GM04503 (cell line): ENCODE results near the gene NCK2.

Source experiments
- DNase-seq: peaks from one replicate; pipeline ENCODE4 v3.0.0-alpha.2; 2012; ENCODE audit warnings: low read depth

Gene NCK2

DNA sequence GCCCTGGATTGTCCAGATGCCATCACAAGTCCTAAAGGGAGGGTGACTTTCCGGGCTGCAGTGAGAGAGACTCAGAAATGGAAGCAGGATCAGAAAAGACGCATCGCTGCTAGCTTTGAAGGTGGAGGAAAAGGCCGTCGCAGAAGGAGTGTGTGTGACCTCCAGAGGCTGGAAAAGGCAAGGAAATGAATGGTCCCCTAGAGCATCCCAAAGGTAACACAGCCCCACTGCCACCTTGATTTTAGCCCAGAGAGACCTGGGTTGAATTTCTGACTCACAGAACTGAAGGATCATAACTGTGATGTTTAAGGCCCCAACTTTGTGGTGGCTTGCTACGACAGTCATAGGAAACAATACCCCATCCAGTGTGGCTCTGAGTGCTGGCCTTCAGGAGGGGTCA, 8.6 kb upstream of the NCK2 start:
- no peak for DNase-seq

DNA sequence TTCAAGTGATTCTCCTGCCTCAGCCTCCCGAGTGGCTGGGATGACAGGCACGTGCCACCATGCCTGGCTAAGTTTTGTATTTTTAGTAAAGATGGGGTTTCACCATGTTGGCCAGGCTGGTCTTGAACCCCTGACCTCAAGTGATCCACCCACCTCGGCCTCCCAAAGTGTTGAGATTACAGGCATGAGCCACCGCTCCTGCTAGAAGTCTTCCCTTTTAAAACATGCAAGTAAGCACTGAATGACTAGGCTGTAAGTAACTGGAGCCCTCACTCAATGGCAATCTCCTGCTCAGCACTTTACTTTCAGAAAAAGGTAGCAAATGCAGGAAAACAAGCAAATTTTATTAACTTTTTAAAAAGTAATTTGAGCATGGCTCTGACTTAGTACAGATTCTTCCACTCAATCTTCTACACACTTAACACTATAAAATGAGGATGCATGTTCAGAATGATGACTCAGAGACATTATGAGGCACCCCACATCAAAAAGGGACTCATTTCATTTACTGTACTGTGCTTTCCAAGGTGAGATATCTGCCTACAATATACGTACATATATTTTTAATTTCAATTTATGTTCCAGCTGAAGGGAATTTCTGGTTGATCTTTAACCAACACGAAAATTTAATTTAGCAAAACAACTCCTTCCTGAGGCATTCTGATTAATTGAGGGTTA, 6.6 kb upstream of the NCK2 start:
- no peak for DNase-seq

DNA sequence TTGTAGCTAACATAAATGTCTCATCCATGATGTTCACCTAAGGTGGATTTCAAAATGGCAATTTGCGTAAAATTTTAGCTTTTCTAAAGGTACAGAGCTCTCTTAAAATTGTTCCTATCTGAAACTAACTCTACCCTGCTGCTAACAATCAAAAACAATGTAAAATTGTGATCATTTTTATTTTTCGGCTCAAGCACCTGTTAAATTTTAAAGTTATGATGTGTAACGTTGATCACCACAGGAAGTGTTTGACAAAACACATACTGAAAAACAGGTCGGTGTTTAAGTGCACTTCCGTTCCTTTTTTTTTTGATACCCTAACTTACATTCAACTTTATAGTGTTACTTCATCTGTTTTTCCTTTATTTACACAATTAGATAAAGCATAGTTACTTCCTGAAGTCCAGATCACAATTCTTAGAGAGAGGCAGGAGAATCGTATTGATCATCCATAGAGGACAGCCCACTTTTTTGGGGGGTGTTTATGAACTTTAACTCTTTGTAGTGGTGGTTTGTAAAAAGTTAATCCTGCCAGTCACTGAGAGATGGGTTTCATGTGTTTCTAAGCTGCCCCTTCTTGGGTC, 6.0 kb upstream of the NCK2 start:
- no peak for DNase-seq

DNA sequence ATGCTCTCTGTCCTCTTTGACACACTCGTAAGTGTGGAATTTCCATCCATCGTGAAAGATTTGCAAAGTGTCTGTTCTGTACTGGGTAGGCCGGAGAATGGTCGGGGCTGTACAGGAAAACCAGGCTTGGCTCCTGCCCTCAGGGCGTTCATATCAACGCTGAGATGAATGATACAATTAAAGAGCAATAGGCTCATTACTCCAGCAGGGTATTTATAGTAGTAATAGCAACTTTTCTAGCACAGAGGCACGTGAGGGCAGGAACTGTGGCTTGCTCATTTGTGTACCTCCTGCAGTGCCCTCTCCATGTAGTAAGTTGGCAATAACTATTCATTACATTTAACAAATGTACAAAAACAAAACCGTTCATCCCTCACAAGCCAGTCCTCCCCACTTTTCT, 5.3 kb upstream of the NCK2 start:
- no peak for DNase-seq

DNA sequence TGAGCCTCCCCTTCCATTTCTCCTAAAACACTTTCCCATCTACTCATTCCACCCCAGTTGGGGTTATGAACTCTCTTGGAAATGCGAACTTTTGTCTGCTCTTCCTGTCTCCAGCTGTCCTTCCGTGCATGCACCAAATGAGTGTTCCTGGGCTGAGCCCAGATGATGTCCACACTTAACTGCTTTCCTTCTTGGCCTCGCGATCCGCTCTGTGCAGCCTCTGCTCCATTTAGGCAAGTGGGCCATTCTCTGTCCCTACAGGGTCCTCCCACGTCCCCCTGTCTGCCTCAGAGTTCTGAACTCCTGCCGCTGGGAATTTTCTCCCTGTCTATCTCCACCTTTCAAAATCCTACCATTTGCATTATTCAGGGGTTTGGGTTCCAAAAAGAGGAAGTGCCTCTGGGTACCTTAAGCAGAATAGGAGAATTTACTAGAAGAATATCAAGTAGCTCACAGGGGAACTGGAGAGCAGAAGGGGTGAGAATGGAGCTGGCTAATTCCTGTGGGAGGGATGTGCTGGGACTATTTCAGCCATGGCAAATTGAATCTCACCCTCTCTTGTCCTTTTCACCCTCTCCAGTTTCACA, 4.7 kb upstream of the NCK2 start:
- no peak for DNase-seq

DNA sequence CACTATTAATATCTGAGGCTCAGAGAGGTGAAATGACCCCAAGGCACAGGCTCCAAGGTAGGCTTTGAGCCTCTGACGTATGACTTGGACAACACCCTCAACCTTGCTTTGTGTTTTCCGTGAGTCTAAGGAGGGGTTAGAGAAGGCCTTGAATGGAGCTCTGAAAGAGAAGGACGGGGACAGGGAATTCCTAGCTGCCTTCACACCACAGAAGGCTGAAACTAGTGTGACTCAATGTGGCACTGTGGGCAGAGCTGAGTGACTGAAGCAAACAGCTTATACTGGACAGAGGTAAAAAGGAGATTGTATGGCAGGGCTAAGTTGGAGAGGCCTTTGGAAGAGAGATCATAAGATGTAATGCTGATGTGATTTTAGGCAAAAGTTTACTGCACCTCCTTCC, 3.5 kb upstream of the NCK2 start:
- no peak for DNase-seq

DNA sequence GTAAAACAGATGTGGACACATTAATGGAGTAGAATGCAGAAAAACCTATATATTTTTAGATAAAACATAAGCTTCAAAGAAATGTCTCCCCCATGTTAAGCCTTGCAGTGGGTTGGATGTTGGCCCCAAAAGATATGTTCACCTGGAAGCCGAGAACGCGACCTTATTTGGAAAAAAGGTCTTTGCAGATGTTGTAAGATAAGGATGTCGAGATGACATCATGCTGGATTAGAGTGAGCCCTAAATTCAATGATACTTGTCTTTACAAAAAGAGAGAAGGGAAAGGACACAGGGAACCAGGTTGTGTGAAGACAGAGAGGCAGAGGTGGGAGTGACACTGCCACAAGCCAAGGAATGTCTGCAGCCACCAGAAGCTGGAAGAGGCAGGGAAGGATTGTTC, 3.1 kb upstream of the NCK2 start:
- no peak for DNase-seq

DNA sequence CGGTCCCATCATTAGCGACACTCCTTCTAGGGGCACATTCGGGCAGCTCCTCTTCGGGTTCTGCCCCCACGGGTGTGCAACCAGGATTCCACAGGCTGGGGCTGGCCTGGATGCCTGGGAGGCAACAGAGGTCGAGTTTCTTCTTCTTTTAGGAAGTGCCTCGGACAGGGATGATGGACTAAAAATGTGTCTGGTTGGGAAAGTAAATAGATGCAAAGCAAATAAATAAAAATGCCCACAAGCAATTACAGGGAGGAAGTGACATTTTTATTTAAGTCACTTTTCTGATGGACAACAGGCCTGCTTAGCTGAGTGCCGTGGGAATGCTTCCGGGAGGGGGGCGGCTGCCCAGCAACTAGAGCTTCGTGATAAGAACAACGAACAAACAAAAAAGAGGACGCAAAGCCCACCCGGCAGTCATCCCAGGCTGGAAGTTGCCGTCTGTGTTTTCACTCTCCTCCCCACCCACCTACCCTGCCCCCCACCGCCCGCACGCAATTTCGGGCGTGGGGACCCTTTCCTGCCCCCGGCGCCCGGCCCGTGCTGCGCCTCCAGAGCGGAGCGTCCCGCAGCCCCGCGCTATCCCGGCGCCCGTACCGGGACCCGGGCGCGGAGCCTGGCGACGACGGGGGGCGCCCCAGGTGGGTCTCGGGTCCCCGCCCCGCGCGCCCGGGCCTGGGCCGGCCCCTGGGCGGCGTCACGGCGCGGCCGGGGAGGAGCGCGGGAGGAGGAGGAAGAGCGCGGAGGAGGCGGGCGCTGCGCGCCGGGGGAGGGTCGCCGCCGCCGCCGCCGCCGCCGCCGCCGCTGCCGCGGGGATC, 412 bp upstream of the NCK2 start:
- no peak for DNase-seq

DNA sequence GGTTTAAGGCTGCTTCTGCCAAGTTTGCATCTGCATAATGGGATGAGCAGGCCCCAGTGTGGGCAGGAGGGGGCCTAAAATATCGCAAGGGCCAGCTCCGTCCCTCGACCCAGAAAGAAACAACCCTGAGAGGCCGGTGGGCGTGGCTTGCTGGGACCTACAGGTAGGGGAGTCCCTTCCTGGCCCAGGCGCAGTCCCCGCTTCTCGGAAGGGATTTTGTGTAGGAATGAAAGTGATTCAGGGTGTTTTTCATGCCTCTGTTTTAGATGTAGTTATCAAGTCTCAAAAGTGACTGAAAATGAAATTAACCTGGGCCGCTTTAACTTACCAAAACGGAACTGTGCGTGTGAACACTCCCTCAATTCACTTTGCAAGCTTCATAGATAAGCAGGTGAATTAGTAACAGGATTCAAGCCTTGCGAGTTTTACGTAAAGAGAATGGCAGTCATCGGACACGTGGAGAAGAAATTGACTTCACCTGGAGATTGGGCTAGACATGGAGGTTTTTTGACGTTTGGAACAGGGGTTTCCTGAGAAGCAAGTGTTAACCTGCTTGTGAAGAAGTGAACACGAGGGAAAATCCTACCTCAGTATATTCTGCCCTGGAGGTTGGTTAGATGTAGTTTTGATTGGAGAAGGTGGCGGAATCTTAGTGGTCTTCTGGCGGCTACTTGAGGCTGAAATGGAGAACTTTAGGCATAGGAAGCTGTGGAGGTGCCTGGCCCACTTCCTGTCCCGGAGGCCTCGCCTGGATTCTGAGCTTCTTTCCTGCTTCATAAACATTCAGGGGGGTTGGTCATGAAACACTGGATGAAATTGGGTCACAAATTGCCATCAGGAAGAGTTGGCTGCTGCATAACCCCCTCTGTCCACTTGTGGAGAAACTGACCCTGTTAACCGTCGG, 1.7 kb downstream of the NCK2 start:
- no peak for DNase-seq

DNA sequence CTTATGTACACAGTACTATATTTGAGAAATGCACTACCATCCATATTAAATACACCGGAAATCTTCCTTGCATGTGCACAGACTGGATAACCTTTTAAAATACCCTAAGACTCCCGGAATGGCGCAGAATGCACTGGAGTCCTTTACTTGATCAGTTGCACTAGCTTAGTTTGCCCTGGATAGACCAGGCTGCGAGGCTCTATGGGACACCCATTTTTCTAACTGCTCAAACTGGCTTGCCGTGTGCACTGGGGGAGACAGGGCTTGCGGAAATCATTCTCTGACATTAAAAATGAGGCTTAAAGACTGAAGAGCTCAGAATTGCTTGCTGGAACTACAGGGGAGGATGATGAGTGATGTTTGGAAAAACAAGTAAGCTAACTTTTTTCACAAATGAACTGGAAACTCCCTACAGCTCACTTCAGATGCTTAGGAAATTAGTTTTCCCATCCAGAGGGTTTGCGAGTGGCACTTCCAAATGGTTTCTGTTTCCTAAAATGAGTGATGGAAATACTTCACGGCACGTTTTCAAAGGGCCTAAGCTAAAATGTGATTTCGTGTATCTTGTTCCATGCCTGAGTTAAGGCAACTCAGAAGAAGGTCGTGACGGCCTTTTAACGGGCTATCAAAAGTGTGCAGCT, 2.7 kb downstream of the NCK2 start:
- no peak for DNase-seq

DNA sequence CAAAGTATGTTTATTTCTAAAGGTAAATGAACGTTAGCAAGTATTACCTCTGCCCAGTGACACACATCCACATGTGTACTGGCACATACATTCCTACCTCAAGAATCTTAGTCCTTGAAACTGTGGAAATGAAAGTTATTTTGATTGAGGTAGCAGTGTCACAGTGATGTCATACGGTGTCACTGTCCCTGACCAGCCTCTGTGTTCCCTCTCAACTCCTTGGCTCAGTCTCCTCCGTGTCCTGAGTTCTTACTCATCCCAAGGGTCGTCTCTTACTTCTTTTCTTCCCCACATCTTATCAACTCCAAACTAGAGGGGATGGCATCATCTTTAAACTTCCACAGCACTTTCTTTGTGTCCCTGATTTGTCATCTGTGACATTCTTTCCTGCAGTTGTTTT, 3.3 kb downstream of the NCK2 start:
- no peak for DNase-seq

DNA sequence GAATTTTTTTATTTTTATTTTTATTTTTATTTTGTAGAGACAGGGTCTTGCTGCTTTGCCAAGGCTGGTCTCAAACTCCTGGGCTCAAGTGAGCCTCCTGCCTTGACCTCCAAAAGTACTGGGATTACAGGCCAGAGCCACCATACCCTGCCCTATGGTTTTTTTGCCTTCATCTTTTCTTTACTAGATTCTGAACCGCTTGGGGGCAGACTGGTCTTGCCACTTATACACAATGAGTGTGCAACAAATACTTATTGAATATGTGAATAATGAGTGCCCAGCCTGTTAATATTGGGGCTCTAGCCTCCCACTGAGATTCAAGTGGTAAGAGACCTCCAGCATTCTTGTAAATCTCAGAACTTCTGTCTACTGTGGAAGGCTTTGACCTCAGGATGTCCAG, 3.9 kb downstream of the NCK2 start:
- no peak for DNase-seq

DNA sequence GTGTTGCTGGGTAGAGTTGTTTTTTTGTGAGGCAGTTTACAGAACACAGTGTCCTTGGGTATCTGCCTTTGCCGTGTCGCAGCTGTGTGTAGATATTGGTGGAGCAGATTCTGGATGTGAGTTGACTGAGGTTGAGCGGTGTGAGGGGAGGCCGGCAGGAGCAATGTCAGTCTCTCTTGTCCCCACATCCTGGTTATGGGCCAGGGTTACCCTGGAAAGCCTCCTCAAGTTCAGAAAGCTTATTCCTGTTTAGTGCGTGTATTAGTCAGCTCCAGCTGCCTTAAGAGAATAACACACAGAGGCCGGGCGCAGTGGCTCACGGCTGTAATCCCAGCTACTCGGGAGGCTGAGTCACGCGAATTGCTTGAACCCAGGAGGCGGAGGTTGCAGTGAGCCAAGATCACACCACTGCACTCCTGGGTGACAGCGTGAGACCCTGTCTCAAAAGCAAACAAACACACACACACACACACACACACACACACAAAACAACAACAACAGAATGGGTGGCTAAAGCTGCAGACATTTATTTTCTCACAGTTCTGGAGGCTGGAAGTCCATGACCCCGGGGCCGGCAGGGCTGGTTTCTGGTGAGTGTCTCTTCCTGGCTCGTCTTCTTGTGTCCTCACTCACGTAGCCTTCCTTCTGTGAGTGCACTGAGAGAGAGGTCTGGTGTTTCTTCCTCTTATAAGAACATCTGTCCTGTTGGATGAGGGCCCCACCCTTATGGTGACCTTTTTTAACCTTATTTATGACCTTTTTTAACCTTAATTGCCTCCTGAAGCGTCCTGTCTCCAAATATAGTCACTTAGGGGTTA, 5.1 kb downstream of the NCK2 start:
- no peak for DNase-seq

DNA sequence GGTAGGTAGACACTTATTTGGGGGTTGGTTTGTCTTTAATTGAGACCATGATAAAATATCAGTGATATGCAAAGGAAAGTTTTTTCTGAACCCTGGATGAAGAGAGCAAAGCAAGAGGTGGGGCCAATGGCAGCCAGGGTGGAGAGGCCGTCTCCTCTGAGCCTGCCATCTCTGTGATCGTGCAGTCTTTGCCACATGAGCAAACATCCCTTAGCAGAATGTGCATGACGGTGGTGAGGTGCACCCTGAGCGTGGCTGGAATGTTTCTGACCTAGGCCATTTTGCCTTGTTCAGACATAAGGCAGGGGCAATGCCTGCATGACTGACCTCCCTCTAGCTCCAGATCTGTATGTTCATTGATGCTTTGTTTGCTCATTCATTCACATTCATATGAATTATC, 6.0 kb downstream of the NCK2 start:
- DNase-seq, result no peak

DNA sequence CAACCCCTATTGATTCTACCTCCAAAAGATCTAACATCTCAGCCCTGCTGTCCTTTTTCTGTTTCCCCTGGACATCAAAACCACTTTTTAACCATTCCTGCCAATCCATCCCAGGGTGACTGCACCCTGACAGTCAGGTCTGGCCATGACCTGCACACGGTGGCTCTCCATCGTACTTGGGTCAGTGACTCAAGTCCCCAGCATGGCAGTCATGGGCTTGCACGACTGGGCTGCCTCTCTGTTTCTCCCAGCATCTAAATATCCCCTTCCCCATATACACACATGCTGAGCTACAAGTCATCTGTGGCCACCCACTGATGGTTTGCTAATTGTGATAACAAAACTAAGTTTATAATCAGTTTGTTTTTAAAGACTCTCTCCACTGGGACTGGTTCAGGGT, 6.6 kb downstream of the NCK2 start:
- no peak for DNase-seq

DNA sequence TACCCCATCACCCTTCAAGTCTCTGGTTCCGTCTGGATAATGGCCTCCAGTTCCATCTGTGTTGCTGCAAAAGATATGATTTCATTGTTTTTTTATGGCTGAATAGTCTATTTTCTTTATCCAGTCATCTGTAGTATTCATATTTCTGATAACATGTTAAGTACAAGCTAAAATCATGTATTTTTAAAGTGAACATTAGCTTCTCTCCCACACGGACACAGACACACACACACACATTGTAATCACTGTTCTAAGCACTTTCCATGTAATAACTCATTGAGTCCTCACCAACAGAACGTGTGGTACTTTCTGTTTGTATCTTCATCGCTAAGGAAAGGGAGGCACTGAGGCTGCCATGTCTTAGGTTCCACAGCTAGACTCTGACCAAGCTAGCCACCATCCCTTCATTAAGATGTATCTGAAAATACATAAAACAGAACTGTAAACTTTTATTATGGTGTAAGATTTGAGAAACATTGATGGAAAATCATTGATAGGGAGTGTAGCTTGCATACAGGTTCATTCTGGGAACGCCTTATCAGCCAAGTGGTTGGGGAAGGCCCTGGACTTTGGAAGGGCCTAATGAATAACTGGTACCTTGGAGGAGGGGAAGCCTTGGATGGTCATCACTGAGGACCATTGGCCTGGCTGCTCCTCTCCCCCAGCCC, 8.1 kb downstream of the NCK2 start:
- no peak for DNase-seq

DNA sequence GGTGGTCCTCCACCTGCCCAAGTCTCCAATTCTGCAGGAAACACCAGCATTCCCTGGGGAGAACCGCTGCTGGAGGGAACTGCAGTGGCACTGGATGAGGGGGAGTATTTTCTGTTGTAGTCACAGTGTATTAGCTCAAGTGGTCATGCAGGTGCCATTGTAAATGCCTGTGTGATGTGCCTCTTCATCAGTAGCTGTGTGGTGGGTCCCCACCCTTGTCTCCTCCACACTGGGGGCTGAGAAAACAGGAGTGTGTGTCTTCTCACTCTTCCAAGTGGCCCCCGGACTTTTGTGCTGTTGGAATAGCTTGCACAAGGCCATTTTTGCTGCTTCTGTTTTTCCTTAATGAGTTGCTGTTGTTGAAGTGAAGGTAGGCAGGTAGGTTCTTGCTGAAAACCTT, 8.7 kb downstream of the NCK2 start:
- no peak for DNase-seq

DNA sequence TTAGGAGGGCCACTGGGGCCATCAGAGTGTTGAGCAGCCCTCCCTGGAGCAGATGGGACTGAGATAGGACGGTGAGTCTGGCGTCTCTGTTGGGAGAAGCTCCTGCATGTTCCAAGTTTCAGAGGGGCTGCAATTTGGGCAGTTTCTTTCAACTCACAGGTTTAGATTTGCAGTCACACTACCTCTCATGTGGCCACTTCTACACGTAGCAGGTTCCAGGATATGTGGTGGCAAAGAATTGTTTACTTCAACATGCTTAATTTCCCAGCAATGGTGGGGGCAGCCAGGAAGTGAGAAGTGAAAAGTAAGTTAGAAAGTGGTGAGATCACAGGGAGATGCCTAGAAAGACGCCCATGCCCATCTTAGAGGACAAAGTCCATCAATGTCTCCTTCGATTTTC, 9.3 kb downstream of the NCK2 start:
- DNase-seq, result no peak

DNA sequence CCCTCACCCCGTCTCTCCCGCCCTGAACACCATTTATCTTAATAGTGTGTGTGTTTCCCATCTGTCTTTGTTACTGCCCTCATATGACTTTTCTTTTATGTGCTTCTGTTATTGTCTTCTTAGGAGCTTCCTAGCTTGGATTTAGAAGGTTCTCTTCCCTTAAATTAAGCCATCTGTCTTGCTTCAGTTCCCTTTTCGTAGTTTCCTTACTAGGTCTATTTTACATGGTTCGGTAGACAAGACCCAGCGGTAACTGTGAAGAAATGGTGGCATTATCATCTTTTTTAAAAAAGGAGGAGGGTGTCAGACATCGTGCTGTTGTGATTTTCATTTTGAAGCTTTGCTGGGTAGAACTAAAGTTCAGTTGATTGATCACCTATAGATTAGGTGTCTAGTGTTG, 10.3 kb downstream of the NCK2 start:
- DNase-seq, result no peak

DNA sequence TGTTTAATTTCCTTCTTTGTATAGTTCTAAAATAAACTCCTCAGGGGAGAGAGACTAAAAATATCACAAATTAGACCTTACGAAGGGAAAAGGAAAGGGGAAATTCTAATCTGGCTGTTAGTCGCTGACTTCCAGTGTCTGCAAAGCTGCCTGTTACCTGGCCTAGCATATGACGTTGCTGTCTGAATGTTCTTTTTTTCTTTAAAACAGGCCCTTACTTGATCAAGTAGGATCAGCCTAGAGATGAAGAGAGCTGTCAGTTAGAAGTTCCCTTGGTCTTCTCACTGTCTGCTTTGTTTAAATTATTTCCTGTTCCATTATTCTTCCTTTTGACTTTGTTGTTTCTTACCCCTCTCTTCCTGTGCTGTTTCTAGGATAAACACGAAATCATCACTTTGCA, 11.2 kb downstream of the NCK2 start:
- no peak for DNase-seq
